Ureter (tissue), 1 donor: ENCODE measurements around the gene SHE. TPM values are rescaled to one million over a fixed set of nuclear protein-coding genes. Genes with fewer than 3 reads are reported as not detected.

Experiments
- DNase-seq: peaks from one replicate; pipeline ENCODE4 v3.0.0-alpha.2; 2020; ENCODE audit warnings: low spot score
- total RNA-seq: library from RNA; stranded (reverse); gene quantifications from one replicate; pipeline ENCODE4 v1.2.4, GENCODE V29; 2023
- donor health status: DM: yes; HTN: yes; CAD: no.

The SHE gene
- total RNA-seq, 1 donor from 2014 or later = 13.3 TPM

DNA sequence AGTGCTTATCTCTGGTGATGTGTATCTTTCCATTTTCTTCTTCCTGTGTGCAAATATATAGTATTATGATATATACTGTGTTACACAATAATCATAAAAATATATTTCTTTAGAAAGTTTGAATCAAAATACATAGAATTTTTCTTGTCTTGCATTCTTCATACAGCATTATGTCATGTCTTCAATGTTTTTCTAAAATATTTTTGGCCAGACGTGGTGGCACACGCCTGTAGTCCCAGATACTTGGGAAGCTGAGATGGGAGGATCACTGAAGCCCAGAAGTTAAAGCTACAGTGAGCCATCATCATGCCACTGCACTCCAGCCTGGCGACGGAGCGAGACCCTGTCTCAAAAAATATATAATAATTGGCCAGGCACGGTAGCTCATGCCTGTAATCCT is 55.4 kb downstream of the SHE start:
- DNase-seq = no peak

DNA sequence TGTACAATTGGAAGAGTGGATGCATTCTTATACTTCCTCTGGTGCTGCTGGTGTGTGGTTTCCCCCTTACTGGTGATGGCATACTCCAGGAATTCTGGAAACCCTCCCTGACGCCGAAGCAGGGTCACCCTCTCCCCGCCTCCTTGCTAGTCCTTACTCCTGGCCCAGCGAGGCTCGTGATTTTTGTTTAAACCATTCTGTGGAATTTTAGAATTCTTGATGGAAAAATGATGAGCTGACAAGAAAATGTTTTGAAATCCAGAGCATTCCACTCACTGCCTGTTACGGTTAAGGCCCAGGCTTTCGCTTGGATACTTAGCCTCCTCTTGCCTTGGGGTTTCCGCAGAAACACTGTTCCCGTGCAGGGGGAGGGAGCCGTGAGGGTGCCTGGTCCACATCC is 55.9 kb downstream of the SHE start:
- no peak for DNase-seq

DNA sequence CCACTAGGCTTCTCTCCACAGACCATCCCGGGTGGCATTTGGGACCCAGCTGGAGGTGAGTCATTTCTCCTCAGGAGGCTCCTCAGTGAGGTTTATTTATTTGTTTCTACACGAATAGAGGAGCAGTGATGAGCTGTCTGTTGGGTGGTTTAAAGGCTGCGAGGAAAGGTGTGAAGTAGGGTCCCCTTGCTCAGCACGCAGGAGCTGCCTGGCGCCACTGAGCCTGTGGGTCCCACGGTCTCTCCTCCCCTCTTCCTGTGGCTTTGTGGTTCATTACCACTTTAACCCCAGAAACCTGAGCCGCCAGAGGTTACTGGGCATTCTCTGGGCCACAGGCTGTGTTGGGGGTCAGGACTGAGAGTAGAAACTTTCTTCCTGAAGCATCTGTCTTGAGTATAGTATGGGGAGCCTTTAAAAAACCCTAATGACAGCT is 57.2 kb downstream of the SHE start:
- no peak for DNase-seq

DNA sequence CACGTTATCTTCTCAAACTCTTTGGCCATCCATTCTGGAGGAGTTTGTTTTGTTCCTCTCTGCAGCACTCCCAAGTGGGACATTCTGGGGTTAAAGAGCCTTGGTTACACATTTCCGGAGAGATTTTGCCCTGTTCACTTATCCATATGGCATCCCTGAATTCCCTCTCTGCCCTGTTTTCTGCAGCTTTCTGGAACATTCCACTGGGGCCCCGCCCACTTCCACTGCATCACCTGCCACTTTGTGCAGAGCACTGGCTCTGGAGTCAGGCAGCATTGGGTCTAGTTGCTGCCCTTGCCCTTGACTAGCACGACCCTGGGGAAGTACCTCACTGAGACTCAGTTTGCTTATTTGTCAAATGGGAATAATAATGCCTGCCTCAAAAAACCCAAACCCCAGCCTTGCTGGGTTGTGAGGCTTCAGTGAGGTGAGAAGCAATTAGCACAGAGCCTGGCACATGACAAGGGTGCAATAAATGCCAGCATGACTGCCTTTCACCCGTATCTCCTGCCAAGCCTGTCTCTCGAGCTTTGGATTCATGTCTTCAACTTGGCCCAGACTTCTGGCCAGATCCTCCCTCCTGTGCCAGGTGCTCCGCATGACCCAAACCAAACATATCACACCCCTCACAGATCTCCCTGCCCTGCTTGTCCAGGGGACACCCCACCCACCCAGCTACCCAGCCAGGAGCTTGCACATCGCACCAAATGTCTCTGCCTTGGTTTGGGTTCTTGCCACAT is 58.8 kb downstream of the SHE start:
- DNase-seq = no peak

DNA sequence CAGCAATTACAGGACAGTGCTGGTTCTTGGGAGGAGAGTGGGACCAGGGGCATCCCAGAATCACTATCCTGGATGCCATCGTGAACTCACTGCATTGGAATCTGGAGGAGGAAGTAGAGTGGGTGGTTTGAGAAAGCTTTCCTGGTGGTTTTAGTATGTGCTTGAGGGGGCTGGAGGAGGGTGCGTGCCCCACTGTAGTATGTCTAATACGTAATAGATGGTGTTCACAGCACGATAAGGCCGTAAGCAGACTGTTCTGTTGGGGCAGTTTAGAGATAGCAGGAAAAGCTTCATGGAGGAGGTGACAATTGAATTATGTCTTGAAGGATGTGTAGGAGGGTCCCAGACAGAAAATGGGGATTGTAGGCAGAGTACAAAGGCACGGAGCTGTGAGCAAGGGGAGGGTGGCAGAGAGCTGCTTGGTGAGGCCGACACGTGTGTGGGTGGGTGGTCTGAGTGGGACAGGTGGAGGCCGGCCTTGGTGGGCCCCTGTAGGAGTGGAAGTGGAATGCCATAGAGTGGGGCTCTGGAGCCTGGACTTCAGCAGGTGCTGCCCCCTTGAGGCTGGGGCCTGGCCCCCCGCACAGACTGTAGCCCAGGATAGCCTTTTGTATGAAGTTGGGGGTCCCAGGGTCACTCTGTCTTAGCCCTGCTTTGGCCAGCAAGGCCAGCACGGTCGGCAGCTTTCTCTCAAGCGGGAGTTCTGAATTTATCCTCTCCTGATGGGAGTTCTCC is 60.0 kb downstream of the SHE start:
- DNase-seq = no peak

DNA sequence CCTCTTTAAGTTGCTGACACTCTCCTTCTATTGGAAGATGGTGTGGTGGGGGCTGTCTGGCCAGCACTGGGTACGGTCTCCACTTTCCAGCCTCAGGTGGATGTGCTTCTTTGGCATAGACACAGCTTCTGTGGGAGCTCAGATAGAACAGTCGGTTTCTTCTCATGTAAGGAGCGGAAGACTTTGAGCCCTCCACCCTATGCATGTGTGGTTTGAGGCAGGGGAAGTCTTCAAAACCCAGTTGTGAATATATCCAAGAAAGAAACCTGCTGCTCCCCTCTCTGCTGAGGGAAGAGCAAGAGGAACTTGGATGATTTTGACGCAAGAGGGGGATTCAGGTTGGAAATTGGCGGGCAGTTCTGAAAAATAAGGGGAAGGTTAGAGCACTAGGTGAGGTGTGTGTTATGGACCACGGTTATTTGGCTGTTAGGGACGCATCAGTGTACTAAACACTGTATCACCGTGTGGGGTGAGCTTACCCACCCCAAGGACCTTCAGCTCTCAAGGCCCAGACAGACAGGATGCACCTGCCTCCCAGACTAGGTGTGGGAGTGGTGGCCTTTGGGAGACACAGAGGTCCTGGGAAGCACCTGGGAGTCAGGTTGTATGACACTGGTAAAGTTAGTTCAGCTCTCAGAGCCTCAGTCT is 60.8 kb downstream of the SHE start:
- no peak for DNase-seq

DNA sequence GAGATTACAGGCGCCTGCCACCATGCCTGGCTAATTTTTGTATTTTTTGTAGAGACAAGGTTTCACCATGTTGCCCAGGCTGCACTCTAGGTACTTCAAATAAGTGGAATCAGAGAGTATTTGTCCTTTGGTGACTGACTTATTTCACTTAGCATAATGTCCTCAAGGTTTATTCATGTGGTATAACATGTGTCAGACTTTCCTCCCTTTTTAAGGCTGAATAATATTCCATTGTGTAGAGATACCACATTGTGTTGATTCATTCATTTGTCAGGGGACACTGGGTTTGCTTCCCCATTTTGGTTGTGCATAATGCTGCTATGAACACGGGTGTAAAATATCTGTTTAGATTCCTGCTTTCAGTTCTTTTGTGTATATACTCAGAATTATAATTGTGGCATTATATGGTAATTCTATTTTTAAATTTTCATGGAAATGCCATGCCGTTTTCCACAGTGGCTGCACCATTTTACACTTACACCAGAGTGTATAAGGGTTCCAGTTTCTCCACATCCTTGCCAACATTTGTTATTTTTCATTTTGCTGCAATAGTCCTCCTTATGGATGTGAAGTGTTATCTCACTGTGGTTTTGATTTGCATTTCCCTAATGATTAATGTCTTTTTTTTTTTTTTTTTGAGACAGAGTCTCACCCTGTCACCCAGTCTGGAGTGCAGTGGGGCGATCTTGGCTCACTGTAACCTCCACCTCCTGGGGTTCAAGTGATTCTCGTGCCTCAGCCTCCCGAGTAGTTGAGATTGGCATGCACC is 62.0 kb downstream of the SHE start:
- DNase-seq = no peak

DNA sequence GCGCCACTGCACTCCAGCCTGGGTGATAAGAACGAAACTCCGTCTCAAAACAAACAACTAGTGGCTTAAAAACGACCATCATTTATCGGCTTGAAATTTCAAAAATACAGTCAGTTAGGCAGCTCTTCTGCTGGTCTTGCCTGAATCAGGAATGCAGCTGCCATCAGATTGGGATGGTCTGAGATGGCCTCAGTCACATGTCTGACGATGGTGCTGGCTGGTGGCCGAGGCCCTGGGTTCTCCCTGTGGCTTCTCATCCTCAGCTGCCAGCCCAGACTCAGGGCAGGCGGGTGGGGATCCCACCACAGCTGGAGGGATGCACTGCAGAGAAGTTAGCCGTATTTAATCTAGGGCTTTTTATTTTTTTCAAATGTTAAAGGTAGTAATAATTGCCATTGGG is 65.8 kb downstream of the SHE start:
- no peak for DNase-seq

DNA sequence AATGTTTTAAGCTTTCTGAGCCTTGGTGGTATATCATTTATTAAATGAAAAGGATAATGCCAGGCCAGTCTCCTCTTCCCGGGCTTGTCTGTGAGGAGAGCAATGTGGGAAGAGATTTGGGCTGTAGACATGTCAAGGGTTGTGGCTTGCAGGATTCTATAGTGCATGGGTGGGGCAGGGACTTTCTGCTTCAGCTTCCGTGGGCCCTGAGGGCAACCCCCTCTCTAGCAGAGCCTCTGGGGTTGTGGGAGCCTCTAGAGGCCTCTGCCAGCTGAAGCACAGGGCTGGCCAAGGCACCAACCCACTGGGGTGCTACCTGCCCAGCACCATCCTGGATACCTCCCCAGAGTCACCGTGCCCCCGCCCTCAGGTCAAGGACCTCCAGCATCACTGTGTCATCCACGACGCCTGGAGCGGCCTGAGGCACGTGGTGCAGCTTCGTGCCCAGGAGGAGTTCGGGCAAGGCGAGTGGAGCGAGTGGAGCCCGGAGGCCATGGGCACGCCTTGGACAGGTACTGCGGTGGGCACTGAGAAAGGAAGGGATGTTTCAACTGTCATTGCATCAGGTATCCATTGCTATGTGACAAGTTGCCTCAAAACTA is 66.5 kb downstream of the SHE start:
- DNase-seq = no peak

DNA sequence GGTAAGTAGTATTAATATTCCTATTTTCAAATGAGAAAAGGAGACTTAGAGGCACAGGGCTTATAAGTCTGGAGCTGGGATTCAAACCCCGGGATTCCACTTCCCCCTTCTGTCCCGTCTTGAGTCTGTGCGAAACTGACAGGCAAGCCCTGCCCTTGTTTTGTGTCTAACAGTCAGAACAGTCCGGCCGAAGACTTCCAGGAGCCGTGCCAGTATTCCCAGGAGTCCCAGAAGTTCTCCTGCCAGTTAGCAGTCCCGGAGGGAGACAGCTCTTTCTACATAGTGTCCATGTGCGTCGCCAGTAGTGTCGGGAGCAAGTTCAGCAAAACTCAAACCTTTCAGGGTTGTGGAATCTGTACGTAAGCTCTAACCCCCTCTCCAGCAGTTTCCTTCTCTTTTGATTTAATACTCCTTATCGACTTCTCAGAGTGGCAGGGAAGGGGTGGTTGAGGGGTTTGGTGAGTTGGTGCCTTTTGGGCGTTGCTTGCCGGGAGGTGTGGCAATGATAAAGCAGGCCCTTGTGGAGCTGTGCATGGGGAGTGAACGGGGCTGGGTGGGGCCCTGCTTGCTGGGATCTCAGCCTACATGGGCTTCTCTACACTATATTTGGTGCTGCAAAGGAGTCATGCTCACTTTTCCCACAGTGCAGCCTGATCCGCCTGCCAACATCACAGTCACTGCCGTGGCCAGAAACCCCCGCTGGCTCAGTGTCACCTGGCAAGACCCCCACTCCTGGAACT is 67.7 kb downstream of the SHE start:
- DNase-seq = peak; percentile 77

DNA sequence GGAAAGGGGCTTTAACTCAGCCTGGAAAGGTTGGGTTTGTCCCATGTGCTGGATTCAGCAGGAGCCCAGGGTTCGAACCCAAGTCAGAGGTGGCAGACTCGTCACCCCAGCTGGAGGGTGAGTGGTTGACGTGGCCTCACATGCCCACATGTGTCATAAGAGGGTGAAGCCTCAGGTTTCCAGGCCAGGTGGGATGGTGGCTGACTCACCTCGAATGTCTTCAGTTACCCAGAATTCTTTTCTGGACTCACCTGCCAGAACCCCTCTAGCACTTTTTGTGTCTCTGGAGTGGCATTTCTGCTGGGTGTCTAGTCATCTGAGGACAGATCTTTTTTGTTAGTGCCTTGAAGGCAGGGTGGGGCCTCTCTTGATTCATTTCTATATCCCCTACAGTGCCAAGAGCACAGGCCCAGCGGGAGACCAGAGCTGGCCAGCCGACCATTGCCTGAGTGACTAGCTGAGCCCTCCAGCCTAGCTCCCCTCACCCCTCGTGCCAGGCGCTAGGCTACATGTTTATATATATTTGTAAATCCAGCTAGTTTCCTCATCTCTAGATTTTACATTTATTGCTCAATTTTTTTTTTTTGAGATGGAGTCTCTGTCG is 68.9 kb downstream of the SHE start:
- no peak for DNase-seq

DNA sequence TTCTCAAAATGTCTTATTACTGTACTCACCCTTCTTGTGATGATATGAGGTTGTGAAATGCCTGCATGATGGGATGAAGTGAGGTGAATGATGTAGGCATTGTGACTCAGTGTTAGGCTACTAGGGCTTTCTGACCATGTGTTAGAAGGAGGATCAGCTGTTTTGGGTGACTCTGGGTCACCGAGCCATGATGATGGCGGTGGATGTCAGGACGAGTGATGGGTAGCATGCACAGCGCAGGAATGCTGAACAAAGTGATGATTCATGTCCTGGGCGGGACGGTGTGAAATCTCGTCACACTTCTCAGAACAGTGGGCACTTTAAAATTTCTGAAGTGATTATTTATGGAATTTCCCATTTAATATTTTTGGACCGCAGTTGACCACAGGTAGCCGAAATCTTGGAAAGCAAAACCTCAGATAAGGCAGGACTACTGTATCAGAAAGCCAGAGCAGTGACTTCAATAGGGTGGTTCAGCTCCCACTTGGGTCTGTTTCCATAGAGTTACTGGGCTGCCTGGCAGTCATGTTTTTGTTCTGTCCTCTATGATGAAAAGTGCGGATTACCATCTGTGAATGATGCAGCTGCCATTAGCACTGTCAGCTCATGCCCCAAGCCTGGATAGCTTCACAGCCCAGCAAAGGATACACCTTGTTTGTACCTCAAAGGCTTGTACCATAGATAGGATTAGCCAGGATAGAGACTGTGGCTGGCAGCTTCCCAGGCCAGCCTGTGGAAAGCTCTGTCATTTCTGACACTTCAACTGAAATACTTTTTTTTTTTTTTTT is 70.4 kb downstream of the SHE start:
- DNase-seq = no peak

DNA sequence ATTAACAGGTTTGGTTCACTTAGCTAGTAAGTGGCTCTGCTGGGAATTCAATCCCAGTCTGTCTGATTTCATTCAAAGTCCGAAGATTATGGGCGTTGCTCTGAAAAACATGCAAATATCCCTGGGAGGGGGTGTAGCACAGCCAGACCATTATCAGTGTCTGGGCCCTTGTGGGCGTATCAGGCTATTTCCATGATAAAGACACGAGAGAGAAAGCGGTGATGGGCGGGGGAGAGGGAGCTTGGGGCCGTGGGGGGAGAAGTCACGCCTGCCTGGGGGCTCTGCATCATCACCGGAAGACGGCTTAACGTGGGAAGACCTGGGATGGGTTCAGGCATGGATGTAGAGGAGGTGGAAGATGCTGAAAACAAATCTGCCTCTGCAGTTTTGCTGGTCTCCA is 71.3 kb downstream of the SHE start:
- DNase-seq = no peak

DNA sequence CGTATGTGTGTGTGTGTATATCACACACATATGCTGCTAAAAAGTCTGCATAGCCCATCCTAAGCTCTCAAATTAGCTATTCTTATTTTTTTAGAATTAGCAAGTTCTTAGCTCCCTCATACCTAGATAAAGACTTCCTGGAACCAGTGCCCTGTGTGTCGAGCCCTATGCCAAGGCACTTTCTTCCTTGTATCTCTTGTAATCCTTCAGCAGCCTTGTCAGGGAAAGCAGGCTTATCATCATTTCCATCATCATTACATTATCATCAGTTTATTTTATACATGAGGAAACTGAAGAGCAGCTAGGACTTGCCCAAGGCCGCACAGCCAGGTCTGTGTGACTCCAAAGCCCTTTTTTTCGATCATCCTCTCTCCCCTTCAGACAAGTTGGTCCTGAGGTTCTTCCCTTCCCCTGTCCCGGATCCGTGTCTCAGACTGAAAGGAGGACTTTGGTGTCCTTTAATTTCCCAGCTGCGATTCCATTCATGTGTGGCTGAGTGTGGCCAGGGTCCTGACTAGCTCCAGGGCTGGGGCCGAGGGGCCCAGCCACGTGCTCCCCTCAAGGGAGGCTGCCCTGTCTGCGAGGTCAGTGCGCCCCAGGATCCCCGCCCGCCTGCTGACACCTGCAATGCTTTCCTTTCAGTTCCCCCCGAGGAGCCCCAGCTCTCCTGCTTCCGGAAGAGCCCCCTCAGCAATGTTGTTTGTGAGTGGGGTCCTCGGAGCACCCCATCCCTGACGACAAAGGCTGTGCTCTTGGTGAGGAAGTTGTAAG is 72.2 kb downstream of the SHE start:
- no peak for DNase-seq

Other genes with a start within 250 kb of the SHE start
- 110 TPM for gene HAX1, start 229.8 kb downstream of the SHE start, total RNA-seq
- not detected for gene AQP10, start 181.3 kb downstream of the SHE start, total RNA-seq
- gene ATP8B2, start 176.9 kb downstream of the SHE start, total RNA-seq = 40.7 TPM
- 12.5 TPM for gene IL6R, start 97.1 kb downstream of the SHE start, total RNA-seq
- gene TDRD10, start 193 bp downstream of the SHE start, total RNA-seq = 3.3 TPM
- 68.9 TPM for gene UBE2Q1, start 56.2 kb upstream of the SHE start, total RNA-seq
- 0.36 TPM for gene CHRNB2, start 65.4 kb upstream of the SHE start, total RNA-seq
- gene ADAR, start 105.8 kb upstream of the SHE start, total RNA-seq = 192 TPM